GM12865 (cell line): ENCODE results near the gene UCHL1.

Source experiments
- DNase-seq: peaks from one replicate; pipeline ENCODE4 v3.0.0; 2010; ENCODE audit warnings: low read depth
- H3K4me3 ChIP-seq: 2 replicates; pipeline ENCODE4 v1.5.1; 2011; ENCODE audit warnings: mild to moderate bottlenecking, low read depth, low read length, control low read depth
- TF ChIP-seq, protein P1 (sequence below): IDR thresholded peaks from 2 replicates; pipeline ENCODE4 v1.5.1; 2011; ENCODE audit warnings: low read length, control low read depth, low read depth, inconsistent platforms; ENCODE audit not compliant: insufficient read depth; ENCODE audit errors: missing control alignments

UCHL1 gene

DNA sequence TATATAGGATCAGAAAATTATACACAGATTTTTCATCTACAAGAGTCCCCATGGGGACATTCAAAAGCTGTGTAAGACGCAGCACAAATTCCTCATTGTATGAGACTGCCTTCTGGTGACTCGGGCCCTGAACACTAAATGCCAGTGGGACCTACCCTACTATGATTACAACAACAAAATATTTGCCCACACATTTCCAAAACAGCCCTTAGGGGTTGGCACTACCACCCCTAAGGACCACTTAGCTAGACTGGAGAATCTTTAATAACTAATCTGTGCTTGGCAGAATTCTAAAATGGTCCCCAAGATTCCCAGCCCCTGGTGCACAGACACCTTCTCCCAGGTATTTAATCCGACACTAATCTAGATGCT, 29.1 kb downstream of the UCHL1 start:
- no peak for DNase-seq
- no peak overlapping the region for H3K4me3 ChIP-seq
- TF ChIP-seq, protein P1, sequence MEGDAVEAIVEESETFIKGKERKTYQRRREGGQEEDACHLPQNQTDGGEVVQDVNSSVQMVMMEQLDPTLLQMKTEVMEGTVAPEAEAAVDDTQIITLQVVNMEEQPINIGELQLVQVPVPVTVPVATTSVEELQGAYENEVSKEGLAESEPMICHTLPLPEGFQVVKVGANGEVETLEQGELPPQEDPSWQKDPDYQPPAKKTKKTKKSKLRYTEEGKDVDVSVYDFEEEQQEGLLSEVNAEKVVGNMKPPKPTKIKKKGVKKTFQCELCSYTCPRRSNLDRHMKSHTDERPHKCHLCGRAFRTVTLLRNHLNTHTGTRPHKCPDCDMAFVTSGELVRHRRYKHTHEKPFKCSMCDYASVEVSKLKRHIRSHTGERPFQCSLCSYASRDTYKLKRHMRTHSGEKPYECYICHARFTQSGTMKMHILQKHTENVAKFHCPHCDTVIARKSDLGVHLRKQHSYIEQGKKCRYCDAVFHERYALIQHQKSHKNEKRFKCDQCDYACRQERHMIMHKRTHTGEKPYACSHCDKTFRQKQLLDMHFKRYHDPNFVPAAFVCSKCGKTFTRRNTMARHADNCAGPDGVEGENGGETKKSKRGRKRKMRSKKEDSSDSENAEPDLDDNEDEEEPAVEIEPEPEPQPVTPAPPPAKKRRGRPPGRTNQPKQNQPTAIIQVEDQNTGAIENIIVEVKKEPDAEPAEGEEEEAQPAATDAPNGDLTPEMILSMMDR, result no peak

DNA sequence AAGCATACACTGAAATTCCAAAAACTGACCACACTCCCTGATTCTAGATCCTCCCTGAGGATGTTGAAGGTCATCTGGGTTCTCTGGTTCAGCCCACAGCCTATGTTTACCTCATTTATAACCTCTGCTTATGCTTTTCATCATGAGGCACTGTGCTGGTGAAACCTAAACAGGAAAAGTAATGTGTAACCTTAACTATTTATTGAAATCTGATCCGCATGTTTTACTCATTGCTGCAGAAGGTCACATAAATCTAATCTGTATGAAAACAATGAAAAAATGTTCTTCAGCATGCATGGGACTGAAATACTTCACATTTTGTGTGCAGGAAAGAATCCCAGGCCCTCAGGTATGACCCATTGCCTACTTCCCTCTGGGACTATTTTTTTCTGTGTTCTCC, 30.3 kb downstream of the UCHL1 start:
- H3K4me3 ChIP-seq, result no peak overlapping the region
- no peak for DNase-seq

DNA sequence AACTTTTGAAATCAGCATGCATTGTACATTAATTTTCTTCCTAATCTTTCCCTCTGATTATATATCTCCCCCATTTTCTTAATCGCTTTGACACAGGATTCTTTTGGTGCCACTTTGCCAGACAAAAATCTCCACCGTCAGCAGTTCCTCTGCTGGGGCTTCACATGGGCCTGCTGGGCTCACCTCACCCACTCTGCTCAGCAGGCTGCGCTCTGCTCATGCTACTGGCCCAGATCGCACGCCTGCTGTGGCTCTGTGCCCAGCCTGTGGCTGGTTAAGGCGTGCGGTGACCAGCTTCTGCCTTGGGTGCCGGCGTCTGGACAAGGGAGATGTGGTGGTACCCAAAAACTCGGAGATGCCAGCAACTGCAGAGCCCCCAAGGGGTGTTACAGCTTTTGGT, 31.1 kb downstream of the UCHL1 start:
- DNase-seq, result no peak
- H3K4me3 ChIP-seq, result no peak overlapping the region
- TF ChIP-seq, protein P1, result no peak

More for the DNA sequence above, 30.3 kb downstream of the UCHL1 start:
- TF ChIP-seq, protein P1, result no peak

- no peak for DNase-seq
- H3K4me3 ChIP-seq, result no peak overlapping the region
- TF ChIP-seq, protein P1, result no peak
Measured at GRCh38 chr4:41288254-41288653, 31.5 kb downstream of the UCHL1 start.

DNA sequence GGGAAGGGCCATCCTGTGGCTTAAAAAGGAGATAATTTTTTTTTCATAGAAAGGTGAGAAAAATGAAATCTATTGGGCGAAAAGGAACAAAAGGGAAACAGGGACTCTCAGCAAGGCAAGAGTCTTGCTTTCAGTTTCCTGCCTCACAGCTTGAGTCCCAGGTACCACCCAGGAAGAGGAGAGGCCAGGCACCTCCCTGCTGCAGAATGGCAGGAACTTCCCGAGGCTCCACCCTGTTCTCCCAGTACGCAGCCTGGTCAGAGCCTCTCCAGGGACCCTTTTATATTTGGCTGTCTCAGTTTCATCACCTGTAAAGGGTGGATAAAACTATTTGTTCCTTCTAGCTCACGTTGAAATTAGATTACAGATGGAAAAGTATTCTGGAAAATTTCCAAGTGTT, 33.8 kb downstream of the UCHL1 start:
- no peak for DNase-seq
- H3K4me3 ChIP-seq, result no peak overlapping the region

DNA sequence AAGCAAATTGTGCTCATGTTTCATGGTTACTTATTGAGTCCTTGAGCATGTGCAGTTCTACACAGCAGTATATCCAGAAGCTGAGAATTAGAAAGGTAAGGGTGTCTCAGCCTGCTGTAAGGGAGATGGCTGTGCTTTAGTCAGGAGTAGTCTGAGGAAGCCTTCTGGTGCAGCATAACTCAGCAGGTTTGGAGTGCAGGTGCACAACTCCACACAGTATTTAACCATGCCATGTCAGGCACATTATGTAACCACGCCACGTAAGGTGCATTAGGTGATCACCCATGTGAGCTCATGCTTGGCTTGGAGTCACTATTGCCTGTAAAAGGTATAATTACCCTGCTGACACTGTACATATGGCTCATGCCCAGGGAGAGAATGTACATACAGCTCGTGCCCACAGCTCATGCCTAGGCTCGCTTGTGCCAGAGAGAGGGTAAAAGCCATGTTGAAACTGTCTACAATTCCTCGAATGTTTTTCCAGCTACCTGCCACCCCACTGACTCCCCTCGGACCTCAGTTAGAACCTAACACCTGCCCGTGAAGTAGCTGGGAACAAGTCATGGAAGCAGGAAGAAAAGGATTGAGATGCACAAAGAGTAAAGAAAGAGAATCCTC, 37.8 kb downstream of the UCHL1 start:
- DNase-seq, result peak; percentile 25
- no peak overlapping the region for H3K4me3 ChIP-seq
- TF ChIP-seq, protein P1, result no peak

More for the DNA sequence above, 33.8 kb downstream of the UCHL1 start:
- TF ChIP-seq, protein P1, result no peak

DNA sequence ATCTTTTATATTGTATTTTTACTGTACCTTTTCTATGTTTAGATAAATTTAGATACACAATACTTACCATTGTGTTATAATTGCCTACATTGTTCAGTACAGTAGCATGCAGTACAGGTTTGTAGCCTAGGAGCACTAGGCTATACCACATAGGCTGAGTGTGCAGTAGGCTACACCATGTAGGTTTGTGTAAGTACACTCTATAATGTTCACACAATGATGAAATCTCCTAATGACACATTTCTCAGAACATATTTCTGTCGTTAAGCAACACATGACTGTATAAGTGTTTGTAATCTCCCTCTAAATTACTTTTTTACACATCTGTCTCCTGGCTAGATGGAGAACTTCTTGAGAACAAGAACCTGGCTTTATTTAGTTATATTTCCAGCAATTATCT, 40.3 kb downstream of the UCHL1 start:
- TF ChIP-seq, protein P1, result no peak
- DNase-seq, result no peak
- no peak overlapping the region for H3K4me3 ChIP-seq
